ENCODE data around the gene RBM41. TPM values are rescaled to one million over a fixed set of nuclear protein-coding genes. Genes with fewer than 3 reads are reported as not detected.

Gene RBM41
- total RNA-seq, 1 donor from 2014 or later: 31.4 TPM

DNA sequence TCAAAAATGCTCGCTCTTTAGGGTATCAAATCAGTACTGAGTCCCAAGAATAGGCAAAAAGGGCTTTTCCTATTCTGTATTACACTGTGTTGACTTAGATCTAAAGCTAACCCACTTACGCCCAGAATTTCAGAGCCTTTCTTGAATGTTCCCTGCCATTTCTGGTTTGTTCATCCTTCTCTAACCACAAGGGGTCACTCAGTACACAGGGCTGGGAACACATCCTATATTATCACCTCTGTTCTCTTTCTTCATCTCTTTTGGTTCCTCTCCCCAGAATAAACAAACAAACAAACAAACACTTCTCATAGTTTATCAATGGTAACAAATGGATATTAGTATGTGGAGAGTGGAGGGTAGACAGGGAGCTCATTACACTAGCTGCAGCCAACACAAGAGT lies 93.1 kb downstream of the RBM41 start:
- no peak overlapping the region for H3K4me3 Mint-ChIP-seq (ENCODE audit: low read depth)

DNA sequence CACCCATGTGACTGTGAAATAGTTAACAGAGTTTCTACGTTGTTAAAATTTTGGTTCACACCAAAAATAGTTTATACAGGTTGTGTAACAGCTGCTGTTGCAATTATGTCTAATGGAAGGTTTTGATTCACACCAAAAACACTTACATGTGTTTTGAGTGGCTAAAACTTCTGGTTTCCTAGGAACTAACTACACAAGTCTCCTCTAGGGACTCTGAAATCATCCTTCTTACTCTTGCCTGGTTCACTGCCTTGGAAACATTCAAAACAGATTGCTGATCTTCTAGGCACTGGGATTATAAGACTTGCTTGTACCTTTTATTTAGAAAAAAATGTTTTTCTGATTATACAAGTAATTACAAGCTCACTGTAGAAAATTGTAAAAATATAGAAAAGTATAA lies 103.7 kb downstream of the RBM41 start:
- TF ChIP-seq CTCF (IDR thresholded peaks at IDR 0.05; ENCODE audit: unreplicated experiment): no peak
- DNase-seq (ENCODE audit: low spot score, unreplicated experiment): no peak
- no peak overlapping the region for H3K27ac Mint-ChIP-seq
- H3K4me3 Mint-ChIP-seq (ENCODE audit: low read depth): no peak overlapping the region
- no peaks in the 10 kb centered on the region for H3K36me3 Mint-ChIP-seq (ENCODE audit: insufficient read depth)
- H3K4me1 Mint-ChIP-seq (ENCODE audit: low read depth): no peaks in the 10 kb centered on the region
- peaks cover 13% of the 10 kb centered on the region for H3K9me3 Mint-ChIP-seq (ENCODE audit: low read depth)
- H3K27me3 Mint-ChIP-seq: no peaks in the 10 kb centered on the region

More for the DNA sequence above, 93.1 kb downstream of the RBM41 start:
- peak; percentile 61 for TF ChIP-seq CTCF (IDR thresholded peaks at IDR 0.05; ENCODE audit: unreplicated experiment)
- Mint-ChIP-seq H3K27me3 (no peaks in the 10 kb centered on the region), H3K36me3 (ENCODE audit: insufficient read depth) (no peaks in the 10 kb centered on the region), H3K4me1 (ENCODE audit: low read depth) (no peaks in the 10 kb centered on the region), H3K27ac (no peak overlapping the region), H3K9me3 (ENCODE audit: low read depth) (peaks cover 6% of the 10 kb centered on the region)
- DNase-seq (ENCODE audit: low spot score, unreplicated experiment): no peak

Other genes starting within 250 kb of the RBM41 start
- gene RIPPLY1, start 215.5 kb downstream of the RBM41 start, total RNA-seq: not detected in 2 replicates
- 1.2 and 1.6 TPM in 2 replicates for gene CLDN2, start 198.4 kb downstream of the RBM41 start, total RNA-seq
- gene MORC4, start 118.6 kb downstream of the RBM41 start, total RNA-seq: 15.8 and 17.0 TPM in 2 replicates
- 16.0 and 16.4 TPM in 2 replicates for gene NUP62CL, start 87.6 kb upstream of the RBM41 start, total RNA-seq
- gene DNAAF6, start 87.8 kb upstream of the RBM41 start, total RNA-seq: not detected in 2 replicates

All from progenitor cell of endocrine pancreas (in vitro differentiated cells).